Activated T-cell treated with anti-CD3 and anti-CD28 coated beads for 48 hours (primary cell): ENCODE results near the gene LYPD6B.

Source experiments
- DNase-seq: peaks from one replicate; pipeline ENCODE4 v3.0.0-alpha.2; 2020; ENCODE audit warnings: low read depth

The LYPD6B gene

GRCh38 chr2:149041482-149041881 lies 3.0 kb downstream of the LYPD6B start:
- no peak for DNase-seq

- no peak for DNase-seq
Measured at GRCh38 chr2:149042881-149043280, 4.4 kb downstream of the LYPD6B start.

GRCh38 chr2:149044500-149044899 lies 6.0 kb downstream of the LYPD6B start:
- no peak for DNase-seq

DNA sequence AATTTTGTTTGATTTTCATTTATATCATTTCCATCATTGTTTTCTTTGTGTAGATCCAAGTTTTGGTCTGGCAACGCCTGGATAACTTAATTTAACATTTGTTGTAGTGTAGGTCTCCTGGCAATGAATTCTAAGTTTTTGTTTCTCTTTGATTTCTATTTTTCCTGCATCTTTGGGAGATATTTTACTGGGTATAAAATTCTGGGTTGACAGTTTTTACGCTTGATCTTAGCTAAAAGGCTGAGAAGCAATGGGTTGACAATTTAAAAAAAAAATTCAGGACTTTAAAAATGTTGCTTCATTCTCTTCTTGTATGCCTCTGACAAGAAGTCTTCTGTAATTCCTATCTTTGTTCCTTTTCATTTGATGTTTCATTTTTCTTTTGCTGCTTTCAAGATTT lies 8.6 kb downstream of the LYPD6B start:
- no peak for DNase-seq

- DNase-seq, result no peak
Measured at GRCh38 chr2:149049142-149049541, 10.6 kb downstream of the LYPD6B start.

GRCh38 chr2:149050188-149050587 lies 11.7 kb downstream of the LYPD6B start:
- no peak for DNase-seq

GRCh38 chr2:149055751-149056150 lies 17.3 kb downstream of the LYPD6B start:
- DNase-seq, result no peak

DNA sequence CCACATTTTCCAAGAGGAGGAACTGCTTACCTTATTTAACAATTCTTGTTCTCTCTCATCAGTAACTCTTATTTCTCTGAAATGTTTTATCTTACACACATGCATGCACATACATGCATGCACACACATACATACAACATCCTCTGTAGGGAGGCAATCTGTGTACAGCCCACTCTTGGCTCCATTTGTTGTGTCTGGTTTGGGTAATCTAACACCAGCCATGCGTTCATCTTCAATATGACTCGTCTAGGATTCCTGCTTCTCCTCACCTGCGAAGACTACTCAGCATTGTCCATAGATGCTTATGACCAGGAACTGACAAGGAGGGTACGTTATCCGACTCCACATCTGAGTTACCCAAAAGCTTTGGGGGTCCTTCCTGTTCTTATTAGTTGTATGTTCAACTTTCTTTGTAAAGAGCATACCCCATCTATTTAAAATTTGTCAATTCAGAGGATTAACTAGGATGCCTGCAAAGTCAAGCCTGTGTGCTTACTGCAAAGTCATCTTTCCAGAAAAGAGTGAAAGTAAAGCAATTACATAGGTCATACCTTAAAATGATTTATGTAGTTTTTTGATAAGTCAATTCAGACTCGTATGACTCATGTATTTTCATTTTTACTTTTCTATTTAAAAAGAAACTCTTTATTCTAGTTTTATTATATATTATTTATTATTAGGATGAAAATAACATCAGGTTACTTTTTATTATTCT lies 18.2 kb downstream of the LYPD6B start:
- no peak for DNase-seq

- DNase-seq, result no peak
Measured at GRCh38 chr2:149057401-149057800, 18.9 kb downstream of the LYPD6B start.

- no peak for DNase-seq
Measured at GRCh38 chr2:149058936-149059335, 20.4 kb downstream of the LYPD6B start.

- DNase-seq, result no peak
Measured at GRCh38 chr2:149059822-149060221, 21.3 kb downstream of the LYPD6B start.

DNA sequence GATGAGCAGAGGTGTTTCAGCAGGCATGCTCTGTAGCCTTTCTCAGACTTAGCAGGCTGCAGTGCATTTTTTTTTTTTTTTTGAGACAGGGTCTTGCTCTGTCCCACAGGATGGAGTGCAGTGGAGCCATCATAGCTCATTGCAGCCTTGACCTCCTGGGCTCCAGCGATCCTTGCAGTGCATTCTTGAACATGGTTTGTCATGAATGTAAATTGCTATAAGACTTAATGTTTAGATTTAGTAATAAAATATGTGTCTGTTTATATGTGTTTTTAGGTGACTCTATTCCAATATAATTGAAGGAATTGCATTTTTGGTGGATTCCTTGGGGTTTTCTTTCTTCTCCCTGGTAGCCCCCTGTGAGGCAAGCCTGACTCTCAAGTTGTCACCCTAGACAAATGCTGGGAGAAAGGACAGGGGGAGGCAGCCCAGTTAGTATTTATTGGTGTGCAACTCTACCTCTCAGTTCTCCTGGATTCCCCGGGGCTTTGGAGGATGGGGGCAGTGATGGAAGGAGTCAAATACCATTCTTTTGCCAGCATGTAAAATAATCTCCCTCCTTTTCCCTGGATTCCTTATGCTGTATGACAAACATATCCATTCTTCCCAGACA lies 22.7 kb downstream of the LYPD6B start:
- no peak for DNase-seq

DNA sequence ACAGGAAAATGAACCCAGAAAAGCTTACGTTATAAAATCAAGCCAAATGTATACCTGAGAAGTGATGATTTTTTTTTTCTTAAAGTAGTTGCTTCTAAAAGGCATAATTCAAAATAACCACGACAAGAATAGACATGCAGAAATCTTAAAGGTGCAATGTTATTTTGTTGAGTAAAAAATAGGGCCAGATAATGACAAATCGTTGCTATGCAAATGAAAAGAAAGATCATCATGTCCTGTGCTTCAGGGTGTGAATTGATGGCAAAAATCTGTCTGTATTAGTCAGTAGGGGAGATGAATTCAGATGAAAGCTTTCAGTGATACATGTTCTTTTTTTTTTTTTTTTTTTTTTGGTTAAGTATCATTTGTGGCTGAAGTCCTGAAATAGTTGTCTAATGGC lies 24.0 kb downstream of the LYPD6B start:
- no peak for DNase-seq

- no peak for DNase-seq
Measured at GRCh38 chr2:149063177-149063576, 24.7 kb downstream of the LYPD6B start.

DNA sequence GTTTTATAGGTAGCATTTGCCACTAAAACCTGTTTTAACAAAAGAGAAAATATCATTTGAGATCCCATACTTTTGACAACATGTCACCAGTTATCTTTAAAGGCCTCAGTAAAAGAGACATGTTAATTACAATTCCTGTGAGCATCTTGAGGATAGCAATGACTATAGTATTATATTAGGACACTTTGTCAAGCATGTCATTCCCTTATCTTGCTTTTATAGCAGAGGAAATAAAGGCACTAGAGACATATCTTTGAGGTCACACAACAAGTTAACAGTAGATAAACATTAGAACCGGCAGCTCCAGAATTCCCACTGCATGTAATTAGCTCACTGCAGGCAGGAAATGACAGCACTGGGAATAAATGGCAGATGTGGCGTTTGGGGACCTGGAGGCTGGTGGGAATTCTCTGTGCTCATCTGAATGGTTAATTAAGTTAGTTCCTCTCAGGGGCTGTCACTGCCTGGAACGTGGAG lies 25.9 kb downstream of the LYPD6B start:
- no peak for DNase-seq

DNA sequence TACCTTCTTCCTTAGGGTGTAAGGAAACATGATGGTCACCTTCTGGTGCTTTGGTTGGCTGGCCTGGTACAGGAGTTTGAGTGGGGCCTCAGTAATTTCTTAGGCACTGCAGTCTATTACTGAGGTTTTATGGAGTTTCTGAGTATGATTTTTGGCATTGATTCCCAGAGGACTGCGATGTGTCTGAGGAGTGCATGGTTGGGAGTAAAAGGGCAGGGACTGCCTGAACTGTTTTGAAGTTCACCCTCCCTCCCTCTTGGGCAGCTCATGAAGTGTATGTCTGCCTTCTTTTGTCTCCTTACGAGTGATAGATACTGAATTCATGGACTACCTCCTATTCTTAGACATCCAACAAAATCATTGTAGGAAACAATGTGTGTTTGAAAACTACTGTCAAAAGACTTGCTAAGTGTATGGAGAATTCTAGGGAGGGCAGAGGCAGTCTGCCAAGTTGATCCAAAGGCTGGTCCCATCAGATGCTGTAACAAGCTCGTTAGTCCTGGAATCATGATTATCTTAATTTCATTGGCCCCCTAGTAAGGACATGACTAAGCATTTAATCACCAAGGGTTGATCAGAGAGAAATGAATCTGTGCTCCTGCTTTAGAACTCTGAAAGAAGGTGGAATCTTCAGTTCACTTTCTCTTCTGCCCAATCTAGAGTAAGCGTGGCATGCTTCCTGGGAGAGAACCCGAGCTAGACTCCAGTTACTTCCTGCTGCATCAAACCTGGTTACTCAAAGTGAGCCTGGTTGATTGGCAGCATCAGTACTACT lies 26.5 kb downstream of the LYPD6B start:
- no peak for DNase-seq

GRCh38 chr2:149068225-149068995 lies 29.9 kb downstream of the LYPD6B start:
- no peak for DNase-seq

GRCh38 chr2:149068996-149069888 lies 30.7 kb downstream of the LYPD6B start:
- no peak for DNase-seq

DNA sequence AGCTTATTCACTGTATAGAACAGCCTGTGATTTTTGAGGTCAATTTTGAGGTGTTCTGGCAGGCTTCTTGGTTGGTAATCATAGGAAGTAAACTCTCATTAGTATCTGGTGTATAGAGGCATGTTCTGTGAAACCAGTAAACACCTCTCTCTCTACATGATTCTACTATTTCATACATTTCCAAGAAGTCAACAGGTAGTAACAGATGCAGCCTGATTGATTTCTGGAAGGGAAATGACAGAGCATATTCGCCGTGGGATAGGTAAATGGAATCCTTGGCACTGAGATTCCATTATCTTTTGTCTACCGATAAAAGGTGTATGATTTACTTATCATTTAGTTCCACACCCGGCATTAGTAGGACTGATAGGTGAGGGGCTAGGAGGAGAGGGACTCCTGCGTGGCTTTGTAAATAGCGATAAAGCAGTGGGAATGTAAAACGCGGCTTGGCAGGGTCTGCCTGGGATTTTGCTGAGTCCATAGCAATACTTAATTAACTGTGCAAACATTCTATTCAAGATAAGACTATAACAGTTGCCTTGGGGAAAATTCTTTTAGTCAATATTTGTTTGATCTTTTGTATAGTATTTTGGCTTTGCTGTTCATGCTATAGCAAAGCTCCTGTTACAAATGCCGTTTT lies 32.3 kb downstream of the LYPD6B start:
- no peak for DNase-seq

DNA sequence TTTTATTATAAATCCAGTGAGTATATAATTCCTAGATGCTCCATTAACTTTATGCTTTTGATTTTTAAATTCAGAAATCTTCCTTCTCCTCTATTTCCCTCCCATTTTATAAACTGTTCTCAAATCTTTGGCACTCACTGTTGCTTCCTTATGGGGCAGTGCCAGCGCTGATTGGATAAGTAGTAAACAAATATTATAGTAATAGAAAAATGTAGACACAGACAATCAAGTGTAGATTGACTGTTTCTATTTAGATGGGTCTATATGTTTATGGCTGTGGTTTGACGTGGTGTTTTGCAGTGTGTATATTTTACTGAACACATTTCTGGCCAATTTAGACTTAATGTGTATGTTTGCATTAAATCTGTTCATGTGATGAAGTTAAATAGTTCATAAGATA lies 36.6 kb downstream of the LYPD6B start:
- no peak for DNase-seq

DNA sequence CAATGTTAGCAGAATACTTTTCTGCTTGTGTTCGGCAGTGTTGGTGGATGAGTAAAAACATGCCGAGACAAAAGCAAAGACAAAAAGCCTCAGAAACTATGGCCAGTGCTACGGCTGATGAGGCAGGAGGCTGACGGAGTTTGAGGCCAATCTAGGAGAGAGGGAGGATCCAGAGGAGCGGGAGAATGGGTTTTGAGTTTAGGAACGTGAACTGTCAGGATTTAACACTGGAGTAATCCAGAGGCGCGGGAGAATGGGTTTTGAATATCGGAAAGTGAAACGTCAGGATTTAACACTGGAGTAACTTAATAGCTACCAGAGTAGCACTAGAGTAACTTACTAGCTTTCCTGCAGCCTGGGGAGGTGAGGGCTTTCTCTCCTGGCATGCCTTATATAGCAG lies 37.4 kb downstream of the LYPD6B start:
- DNase-seq, result no peak
